Measurements from ENCODE around the gene ZCCHC14. TPM values are rescaled to one million over a fixed set of nuclear protein-coding genes. Genes with fewer than 3 reads are reported as not detected.

Gene ZCCHC14
- total RNA-seq, 1 experiment from 2014 or later = 33.1 TPM

GRCh38 chr16:87468550-87468949, 24.3 kb downstream of the ZCCHC14 start:
- H3K36me3 Mint-ChIP-seq (ENCODE audit: insufficient read depth, unreplicated experiment) = no peaks in the 10 kb centered on the region
- no TSS peak for BruUV-seq (replicated peaks)
- Histone ChIP-seq H3K4me3 (ENCODE audit: low read depth, low read length) (no peak overlapping the region), H3K27me3 (replicated peaks; ENCODE audit: control insufficient read depth, insufficient read depth, low read length) (no peaks in the 10 kb centered on the region), H3K36me3 (ENCODE audit: control insufficient read depth, insufficient read depth, low read length) (no peaks in the 10 kb centered on the region), H3K9me3 (no peaks in the 10 kb centered on the region), H3K4me1 (peaks cover 16% of the 10 kb centered on the region)
- peaks cover 7% of the 10 kb centered on the region for H3K4me1 Mint-ChIP-seq (ENCODE audit: low read depth, unreplicated experiment)
- no peak overlapping the region for H3K27ac Mint-ChIP-seq (ENCODE audit: unreplicated experiment)
- ChIA-PET CTCF (no interaction called here), POLR2A (no interaction called here)
- no peaks in the 10 kb centered on the region for H3K27me3 Mint-ChIP-seq (ENCODE audit: insufficient read depth, unreplicated experiment)
- TF ChIP-seq CTCF (IDR thresholded peaks at IDR 0.05; ENCODE audit: insufficient read depth in 1 of 2, low read depth in 1 of 2, low read length in 1 of 2, severe bottlenecking in 1 of 2, unreplicated experiment in 1 of 2) = no peak
- intact Hi-C loops (cut with micrococcal nuclease; ENCODE audit: unreplicated experiment) = no loop called here
- no peak overlapping the region for H3K4me3 Mint-ChIP-seq (ENCODE audit: unreplicated experiment)
- no peaks in the 10 kb centered on the region for H3K9me3 Mint-ChIP-seq (ENCODE audit: unreplicated experiment)
- DNase-seq = no peak

GRCh38 chr16:87466975-87467501, 25.8 kb downstream of the ZCCHC14 start:
- H3K4me3 ChIP-seq (ENCODE audit: low read depth, low read length) = no peak overlapping the region
- no peaks in the 10 kb centered on the region for H3K36me3 ChIP-seq (ENCODE audit: control insufficient read depth, insufficient read depth, low read length)
- H3K4me1 ChIP-seq = peaks cover 13% of the 10 kb centered on the region
- POLR2A ChIA-PET = no interaction called here
- H3K27ac Mint-ChIP-seq (ENCODE audit: unreplicated experiment) = no peak overlapping the region
- TF ChIP-seq CTCF (IDR thresholded peaks at IDR 0.05; ENCODE audit: insufficient read depth in 1 of 2, low read depth in 1 of 2, low read length in 1 of 2, severe bottlenecking in 1 of 2, unreplicated experiment in 1 of 2) = no peak
- H3K9me3 ChIP-seq = no peaks in the 10 kb centered on the region
- CTCF ChIA-PET = no interaction called here
- intact Hi-C loops (cut with micrococcal nuclease; ENCODE audit: unreplicated experiment) = no loop called here
- BruUV-seq (replicated peaks) = no TSS peak
- no peak overlapping the region for H3K4me3 Mint-ChIP-seq (ENCODE audit: unreplicated experiment)
- no peaks in the 10 kb centered on the region for H3K36me3 Mint-ChIP-seq (ENCODE audit: insufficient read depth, unreplicated experiment)
- H3K4me1 Mint-ChIP-seq (ENCODE audit: low read depth, unreplicated experiment) = peaks cover 6% of the 10 kb centered on the region
- no peaks in the 10 kb centered on the region for H3K9me3 Mint-ChIP-seq (ENCODE audit: unreplicated experiment)
- DNase-seq = no peak
- no peaks in the 10 kb centered on the region for H3K27me3 ChIP-seq (replicated peaks; ENCODE audit: control insufficient read depth, insufficient read depth, low read length)
- H3K27me3 Mint-ChIP-seq (ENCODE audit: insufficient read depth, unreplicated experiment) = no peaks in the 10 kb centered on the region

GRCh38 chr16:87465879-87466278, 26.9 kb downstream of the ZCCHC14 start:
- intact Hi-C loops (cut with micrococcal nuclease; ENCODE audit: unreplicated experiment) = no loop called here
- POLR2A ChIA-PET = no interaction called here

More at GRCh38 chr16:87465879-87466278, 26.9 kb downstream of the ZCCHC14 start:
- Histone ChIP-seq H3K4me3 (ENCODE audit: low read depth, low read length) (no peak overlapping the region), H3K27me3 (replicated peaks; ENCODE audit: control insufficient read depth, insufficient read depth, low read length) (no peaks in the 10 kb centered on the region), H3K4me1 (peaks cover 4% of the 10 kb centered on the region), H3K9me3 (no peaks in the 10 kb centered on the region), H3K36me3 (ENCODE audit: control insufficient read depth, insufficient read depth, low read length) (no peaks in the 10 kb centered on the region)
- Mint-ChIP-seq H3K36me3 (ENCODE audit: insufficient read depth, unreplicated experiment) (no peaks in the 10 kb centered on the region), H3K27ac (ENCODE audit: unreplicated experiment) (no peak overlapping the region), H3K27me3 (ENCODE audit: insufficient read depth, unreplicated experiment) (no peaks in the 10 kb centered on the region), H3K9me3 (ENCODE audit: unreplicated experiment) (no peaks in the 10 kb centered on the region), H3K4me1 (ENCODE audit: low read depth, unreplicated experiment) (no peaks in the 10 kb centered on the region), H3K4me3 (ENCODE audit: unreplicated experiment) (no peak overlapping the region)
- CTCF ChIA-PET = no interaction called here
- no TSS peak for BruUV-seq (replicated peaks)
- TF ChIP-seq CTCF (IDR thresholded peaks at IDR 0.05; ENCODE audit: insufficient read depth in 1 of 2, low read depth in 1 of 2, low read length in 1 of 2, severe bottlenecking in 1 of 2, unreplicated experiment in 1 of 2) = no peak
- DNase-seq = no peak

Measured in Caco-2 (cell line).